C4-2B (cell line): Measurements from ENCODE around the gene KLF7.

Experiments used
- ZFX ChIP-seq: fragments of 450-650 bp; IDR thresholded peaks from 2 replicates; pipeline ENCODE4 v1.6.1; 2017
- TF ChIP-seq, protein P1 (sequence below): fragments of 450-650 bp; conservative IDR thresholded peaks from 2 replicates; pipeline ENCODE4 v1.5.1; 2017; ENCODE audit warnings: mild to moderate bottlenecking

DNA sequence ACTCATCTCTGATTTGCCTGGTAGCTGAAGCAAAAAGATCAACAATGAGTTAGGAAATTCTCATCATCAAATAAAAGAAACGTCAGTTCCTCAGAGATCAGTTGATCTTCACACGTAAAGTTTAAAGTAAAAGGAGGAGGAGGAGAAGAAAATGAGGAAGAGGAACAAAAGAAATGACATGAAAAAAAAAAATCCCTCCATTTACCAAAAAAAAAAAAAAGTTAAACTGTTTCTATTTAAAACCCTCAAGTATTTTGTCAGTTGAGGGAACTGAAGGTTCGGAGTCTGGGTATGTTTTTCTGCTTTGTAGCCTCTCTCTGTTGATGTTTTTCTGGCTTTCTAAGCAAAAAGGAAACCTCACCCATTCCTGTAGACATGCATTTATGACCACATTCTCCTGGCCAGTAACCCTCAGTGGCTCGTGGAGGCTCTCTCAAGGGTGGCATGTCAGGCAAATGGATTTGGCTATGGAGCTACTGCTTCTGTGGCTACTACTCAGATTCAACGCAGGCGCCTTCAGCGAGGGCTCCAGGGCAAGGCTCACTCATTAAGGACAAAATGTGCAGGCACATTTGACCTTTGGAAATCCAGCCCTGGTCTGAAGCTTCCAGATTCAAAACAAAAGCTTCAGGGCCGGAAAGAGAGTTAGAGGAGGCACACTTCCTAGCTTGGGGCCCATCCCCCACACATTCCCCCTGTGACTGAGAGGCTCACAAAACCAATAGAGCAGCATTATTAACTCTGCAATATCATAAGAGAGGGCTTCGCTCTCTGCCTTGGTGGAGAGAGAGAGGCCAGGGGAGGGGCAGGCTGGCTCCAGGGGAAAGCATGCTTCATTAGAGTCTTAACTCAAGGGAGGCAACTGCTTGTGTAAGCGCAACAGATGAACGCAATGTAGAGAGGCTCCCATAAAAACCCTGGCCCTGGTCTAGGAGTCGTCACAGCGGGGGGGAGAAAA is 22.3 kb downstream of the KLF7 start:
- TF ChIP-seq, protein P1, sequence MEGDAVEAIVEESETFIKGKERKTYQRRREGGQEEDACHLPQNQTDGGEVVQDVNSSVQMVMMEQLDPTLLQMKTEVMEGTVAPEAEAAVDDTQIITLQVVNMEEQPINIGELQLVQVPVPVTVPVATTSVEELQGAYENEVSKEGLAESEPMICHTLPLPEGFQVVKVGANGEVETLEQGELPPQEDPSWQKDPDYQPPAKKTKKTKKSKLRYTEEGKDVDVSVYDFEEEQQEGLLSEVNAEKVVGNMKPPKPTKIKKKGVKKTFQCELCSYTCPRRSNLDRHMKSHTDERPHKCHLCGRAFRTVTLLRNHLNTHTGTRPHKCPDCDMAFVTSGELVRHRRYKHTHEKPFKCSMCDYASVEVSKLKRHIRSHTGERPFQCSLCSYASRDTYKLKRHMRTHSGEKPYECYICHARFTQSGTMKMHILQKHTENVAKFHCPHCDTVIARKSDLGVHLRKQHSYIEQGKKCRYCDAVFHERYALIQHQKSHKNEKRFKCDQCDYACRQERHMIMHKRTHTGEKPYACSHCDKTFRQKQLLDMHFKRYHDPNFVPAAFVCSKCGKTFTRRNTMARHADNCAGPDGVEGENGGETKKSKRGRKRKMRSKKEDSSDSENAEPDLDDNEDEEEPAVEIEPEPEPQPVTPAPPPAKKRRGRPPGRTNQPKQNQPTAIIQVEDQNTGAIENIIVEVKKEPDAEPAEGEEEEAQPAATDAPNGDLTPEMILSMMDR, result no peak
- TF ChIP-seq ZFX, result no peak
